Stimulated activated CD4-positive, alpha-beta T cell treated with anti-CD3 and anti-CD28 coated beads, Interleukin-12 subunit alpha, Interleukin-12 subunit beta, amount 100 ng/mL, for 48 hours (primary cell): ENCODE results near the gene DIP2B.
"Not testable (repeated sequence)": the region's sequence is repeated elsewhere in the genome, so short reads cannot be mapped to it uniquely, and the experiment has no call there.

Source experiments
- DNase-seq, 3 donors: peaks; one replicate each; pipeline ENCODE4 v3.0.0-alpha.2; 2020; ENCODE audit warnings: low read depth in 2 of 3, low spot score in 1 of 3

DIP2B gene

DNA sequence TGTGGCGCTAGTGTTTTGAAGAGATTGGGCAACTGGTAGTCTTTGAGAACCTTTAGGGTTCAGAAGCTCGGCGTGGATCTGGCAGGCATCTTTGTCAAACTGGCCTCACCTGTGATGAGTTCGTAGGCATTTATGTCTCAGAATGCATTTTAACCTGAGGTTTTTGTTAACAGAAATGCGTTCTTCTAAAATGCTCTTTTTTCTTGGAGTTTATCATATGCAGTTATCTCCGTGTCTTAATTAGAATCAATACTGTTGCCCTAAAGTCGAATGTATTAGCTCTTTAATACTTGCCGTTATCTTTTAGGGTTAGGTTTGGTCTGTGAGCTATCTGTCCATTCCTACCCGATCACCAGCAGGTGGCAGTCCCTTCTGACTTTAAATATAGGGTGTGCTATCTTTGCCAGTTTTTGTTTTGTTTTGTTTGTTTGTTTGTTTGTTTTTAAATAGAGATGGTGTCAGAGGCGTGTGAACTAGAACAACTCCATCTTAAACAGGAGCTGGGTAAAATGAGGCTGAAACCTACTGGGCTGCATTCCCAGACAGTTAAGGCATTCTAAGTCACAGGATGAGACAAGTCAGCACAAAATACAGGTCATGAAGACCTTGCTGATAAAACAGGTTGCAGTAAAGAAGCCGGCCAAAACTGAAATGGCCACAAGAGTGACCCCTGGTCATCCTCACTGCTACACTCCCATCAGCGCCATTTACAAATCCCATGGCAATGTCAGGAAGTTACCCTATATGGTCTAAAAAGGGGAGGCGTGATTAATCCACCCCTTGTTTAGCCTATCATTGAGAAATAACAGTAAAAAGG lies 260.5 kb downstream of the DIP2B start:
- peak in 2 of 3 donors; percentile 25 to 35 for DNase-seq

DNA sequence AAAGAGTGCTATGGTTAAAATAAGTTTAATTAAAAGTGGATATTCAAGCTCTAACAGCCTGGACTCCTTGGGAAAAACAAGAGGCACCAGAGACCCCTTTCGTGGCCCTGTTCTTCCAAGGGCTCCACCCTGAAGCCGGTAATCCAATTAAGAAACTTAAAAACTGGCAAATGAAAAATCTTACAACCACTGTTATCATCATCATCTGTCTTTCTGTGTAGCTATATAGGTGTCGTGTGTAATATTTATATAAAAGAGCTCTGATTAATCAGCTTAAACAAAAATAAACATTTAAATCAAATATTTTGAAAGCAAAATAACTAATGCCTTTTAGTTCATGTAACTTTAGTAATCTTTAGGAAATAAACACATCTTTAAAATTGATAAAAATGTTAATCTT lies 263.6 kb downstream of the DIP2B start:
- no peak for DNase-seq

DNA sequence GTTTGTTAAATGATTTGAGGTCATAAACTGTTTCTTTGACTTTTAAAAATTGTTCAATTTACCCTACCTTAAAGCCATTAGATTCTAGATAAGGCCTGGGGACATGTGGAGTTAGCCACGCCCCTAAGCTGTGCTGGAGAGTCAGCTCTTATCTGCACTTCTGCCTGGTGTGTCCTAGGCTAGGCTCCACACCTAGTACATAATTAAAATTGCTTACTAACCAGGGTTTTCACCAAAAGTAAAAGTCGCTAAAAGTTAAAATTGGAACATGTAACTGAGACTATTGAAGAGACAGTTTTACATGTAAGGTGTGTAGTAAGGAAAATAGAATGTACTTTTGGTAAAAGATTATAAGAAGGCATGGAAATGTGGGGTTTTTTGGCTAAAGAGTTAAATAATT lies 264.0 kb downstream of the DIP2B start:
- DNase-seq, result not testable (repeated sequence)

DNA sequence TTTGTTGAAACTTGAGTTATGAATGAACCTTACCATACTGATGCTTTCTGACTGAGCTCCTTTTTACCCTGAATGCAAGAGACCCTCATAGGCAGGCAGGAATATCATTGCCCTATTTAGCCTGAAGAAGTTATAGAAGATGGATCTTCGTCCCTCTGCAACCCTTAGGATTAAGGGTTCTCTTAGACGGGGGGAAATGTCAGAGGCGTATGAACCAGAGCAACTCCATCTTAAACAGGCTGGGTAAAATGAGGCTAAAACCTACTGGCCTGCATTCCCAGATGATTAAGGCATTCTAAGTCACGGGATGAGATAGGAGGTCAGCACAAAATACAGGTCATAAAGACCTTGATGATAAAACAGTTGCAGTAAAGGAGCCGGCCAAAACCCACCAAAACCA lies 266.6 kb downstream of the DIP2B start:
- no peak for DNase-seq

DNA sequence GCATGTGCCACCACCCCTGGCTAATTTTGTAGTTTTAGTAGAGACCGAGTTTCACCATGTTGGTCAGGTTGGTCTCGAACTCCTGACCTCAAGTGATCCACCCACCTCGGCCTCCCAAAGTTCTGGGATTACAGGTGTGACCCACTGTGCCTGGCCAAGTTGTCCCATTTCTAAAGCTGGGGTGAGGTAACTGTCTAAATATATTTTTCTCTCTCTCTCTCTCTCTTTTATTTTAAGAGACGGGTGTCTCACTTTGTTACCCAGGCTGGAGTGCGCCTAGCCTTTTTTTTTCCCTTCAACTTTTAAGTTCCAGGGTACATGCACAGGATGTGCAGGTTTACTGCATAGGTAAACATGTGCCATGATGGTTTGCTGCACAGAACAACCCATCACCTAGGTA lies 267.7 kb downstream of the DIP2B start:
- DNase-seq, result no peak

DNA sequence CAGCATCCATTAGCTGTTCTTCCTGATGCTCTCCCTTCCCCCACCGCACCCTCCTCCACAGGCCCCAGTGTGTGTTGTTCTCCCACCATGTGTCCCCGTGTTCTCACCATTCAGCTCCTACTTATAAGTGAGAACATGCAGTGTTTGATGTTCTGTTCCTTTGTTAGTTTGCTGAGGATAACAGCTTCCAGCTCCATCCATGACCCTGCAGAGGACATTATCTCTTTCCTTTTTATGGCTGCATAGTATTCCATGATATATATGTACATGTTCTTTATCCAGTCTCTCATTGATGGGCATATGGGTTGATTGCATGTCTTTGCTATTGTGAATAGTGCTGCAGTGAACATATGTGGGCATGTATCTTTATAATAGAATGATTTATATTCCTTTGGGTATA lies 268.1 kb downstream of the DIP2B start:
- DNase-seq, result no peak

DNA sequence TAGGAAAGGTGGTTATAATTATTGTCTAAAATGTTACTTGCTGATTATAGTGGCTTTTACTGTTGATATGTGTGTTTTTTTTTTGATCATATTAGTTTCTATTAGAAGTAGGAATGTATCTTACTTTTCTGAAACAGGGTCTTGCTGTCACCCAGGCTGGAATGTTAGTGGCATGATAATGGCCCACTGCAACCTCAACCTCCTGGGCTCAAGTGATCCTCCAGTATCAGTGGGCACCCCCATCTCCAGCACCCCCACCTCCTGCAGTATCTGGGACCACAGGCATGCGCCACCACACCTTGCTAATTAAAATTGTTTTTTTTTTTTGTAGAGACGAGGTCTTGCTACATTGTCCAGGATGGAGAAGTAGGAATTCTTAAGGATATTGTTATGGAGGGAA lies 270.5 kb downstream of the DIP2B start:
- DNase-seq, result no peak

DNA sequence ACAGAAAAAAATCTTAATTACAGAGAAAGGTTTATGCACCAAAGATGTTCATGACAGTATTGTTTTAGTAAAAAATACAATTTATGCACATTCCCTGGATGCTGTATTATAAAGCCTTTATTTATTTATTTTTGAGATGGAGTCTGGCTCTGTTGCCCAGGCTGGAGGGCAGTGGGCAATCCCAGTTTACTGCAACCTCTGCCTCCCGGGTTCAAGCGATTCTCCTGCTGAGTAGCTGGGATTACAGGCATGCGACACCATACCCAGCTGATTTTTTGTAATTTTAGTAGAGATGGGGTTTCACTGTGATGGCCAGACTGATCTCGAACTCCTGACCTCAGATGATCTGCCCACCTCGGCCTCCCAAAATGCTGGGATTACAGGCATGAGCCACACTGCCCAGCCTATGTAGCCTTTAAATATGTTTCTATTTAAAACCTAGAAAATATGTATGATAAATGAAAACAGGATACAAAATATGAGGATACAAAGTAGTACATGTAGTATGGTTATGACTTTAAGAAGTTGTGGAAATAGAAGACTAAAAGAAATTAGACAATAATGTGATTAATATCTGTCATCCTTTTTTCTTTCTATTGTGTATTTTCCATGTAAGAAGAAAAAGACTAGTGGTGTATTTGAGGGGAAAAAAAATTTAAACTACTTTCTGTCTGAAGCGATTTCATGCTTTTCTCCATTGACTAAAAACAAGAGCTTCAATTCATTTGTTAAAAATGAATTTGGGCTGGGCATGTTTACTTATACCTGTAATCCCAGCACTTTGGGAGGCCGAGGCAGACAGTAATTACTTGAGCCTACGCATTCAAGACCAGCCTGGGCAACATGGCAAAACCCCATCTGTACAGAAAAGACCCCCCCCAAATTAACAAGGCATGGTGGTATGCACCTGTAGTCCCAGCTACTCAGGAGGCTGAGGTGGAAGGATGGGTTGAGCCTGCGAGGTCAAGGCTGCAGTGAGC lies 272.3 kb downstream of the DIP2B start:
- DNase-seq, result no peak

DNA sequence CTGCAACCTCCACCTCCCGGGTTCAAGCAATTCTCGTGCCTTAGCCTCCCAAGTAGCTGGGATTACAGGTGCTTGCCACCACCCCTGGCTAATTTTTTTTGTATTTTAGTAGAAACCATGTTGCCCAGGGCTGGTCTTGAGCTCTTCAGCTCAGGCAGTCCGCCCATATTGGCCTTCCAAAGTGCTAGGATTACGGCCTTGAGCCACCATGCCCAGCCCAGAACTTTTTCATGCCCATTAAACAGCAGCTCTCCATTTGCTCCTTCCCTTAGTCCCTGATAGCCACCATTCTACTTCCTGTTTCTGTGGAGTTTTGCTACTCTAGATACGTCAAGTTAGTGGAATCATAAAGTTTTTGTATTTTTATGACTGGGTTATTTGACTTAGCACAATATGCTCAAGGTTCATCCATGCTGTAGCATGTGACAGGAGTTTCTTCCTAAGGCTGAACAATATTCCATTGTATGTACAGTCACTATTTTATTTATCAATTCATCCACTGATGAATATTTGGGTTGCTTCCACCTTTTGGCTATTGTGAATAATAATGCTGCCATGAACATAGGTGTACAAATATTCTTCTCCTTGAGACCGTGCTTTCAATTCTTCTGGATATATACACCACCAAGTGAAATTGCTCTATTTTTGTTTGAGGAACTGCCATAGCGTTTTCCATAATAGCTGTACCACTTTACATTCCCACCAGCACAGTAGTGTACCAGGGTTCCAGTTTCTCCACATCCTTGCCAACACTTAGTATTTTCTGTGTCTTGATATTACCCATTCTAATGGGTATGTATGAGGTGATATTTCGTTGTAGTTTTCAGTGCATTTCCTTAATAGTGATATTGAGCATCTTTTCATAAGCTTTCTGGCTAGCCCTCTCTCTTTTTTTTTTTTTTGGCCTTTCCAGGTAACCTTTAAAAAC lies 274.1 kb downstream of the DIP2B start:
- DNase-seq, result no peak

DNA sequence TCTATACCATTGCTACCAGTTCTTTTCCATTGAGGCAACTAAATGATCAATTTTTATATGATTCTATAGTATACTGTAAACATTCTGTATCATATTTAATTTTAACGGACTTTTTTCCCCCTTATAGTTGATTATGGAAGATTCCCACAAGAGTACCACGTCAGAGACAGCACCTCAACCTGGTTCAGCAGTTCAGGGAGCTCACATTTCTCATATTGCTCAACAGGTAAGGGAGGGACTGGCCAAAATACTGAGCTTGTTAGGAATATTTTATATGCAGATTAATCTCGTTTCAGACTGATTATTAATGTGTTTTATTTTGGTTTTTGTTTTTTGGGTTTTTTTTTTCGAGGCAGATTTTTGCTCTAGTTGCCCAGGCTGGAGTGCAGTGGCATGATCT lies 275.2 kb downstream of the DIP2B start:
- DNase-seq, result no peak

DNA sequence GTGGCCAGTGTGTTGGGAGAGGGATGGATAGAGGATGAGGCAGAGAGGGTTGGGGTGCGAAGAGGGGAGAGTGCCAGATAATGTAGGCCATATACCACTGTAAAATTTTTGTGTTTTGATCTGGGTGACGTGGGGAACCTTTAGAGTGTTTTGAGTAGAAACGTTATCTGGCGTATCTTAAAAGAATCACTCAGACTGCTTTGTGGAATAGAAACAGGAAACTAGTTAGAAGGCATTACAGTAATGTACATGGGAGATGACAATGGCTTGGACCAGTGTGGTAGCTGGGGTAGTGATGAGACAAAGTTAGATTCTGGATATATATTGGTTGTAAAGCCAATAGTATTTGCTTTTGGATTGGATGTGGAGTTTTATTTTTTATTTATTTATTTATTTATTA lies 279.7 kb downstream of the DIP2B start:
- DNase-seq, result no peak

DNA sequence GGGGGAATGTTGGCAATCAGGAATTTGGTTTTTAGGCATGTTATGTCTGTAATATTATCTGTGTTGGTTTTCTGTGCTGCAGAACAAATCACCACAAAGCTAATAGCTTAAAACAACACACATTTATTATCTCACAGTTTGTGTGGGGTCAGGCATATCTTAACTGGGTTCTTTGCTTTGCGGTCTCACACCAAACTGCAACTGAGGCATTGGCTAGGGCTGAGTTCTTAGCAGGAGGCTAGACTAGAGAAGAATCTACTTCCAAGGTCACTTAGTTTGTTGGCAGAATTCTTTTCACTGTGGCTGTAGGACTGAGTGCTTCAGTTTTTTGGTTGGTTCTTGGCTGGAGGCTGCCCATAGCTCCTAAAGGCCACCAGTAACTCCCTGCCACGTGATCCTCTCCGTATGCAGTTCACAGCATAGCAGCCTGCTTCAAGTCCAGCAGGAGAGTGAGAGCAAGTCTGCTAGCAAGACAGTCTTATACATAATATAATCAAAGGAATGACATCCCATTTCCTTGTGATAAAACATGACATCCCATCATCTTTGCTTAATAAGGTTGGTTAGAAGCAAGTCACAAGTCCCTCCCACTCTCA lies 280.7 kb downstream of the DIP2B start:
- no peak for DNase-seq

DNA sequence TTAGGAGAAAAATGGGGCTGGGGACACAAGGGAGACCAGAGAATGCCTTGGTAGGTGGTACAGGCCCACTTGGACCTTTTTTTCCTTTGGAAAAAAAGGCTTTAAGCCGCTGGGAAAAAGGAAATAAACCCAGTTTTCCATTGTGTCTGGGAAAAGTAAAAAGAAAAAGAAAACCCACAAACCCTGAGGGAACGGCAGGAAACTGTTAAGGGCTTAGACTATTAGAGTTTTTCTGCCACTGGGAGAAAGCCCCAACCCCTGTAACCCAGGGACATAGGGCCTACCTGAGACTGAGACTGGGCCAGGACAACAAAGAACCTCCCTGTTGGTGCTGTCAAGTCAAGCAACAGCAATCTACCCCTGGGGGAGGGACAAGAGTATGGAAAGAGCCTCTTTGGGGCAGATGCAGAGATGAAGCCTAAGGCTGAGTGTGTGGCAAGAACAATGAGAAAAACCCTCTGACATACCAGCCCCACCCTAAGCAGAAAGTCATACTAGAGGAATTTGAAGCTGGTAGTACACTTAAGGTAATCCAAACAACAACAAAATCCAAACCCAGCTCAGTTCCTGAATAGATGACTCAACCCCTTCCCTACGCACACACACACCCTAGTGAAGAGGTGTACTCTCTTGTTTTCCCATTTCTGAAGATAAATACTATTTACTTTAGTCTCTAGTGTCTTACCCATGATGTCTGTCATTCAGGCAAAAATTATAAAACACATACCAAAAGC lies 281.9 kb downstream of the DIP2B start:
- no peak for DNase-seq

DNA sequence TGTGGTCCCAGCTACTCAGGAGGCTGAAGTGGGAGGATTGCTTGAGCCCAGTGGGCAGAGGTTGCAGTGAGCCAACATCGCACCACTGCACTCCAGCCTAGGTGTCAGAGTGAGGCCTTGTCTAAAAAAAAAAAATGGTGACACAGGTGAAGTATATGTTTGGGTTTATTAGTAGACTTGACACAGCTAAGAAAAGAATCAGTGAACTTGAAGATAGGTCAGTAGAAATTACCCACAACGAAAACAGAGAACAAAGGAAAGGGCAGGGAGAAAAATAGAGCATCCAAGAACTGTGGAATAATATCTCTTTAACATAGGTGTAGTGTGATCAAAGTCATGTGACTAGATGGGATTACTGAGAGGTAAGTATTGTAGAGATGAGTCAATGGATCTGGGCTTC lies 282.8 kb downstream of the DIP2B start:
- no peak for DNase-seq

DNA sequence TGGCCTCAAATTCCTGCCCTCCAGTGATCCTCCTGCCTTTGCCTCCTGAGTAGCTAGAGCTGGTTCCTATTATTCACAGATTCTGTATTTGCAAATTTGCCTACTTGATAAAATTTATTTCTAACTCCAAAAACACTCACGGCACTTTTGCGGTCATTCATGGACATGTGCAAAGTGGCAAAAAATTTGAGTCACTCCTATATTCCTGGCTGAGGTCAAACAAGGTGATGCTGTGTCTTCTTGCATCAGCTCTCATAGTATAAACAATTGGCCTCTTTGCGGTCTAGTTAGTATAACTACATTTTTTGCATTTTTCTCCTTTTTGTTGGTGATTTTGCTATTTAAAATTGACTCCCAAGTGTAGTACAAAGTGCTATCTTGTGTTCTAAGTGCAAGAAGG lies 283.8 kb downstream of the DIP2B start:
- DNase-seq, result no peak

DNA sequence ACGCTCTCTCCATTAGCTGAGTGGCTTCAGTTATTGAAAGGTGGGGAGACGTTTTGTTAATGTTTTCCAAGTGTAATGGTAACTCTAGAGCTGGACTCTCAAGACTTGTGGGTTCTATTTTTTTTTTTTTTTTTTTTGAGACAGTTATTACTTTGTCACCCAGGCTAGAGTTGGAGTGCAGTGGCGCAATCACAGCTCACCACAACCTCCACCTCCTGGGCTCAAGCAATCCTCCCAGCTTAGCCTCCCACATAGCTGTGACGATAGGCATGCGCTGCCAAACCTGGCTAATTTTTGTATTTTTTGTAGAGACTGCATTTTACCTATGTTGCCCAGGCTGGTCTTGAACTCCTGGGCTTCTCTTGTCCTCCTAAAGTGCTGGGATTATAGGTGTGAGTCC lies 285.3 kb downstream of the DIP2B start:
- no peak for DNase-seq
